Tibial artery (tissue), 4 donors: ENCODE measurements around the gene DYSF.

Experiments
- DNase-seq, 2 donors: peaks; one replicate each; pipeline ENCODE4 v3.0.0-alpha.2; 2019
- H3K27ac ChIP-seq, 2 donors: fragments of 200-600 bp; sonication (generic) in 1 of 2; 1 replicate in 1 of 2; 2 replicates in 1 of 2; pipeline ENCODE4 v1.5.1; 2018 to 2019; ENCODE audit warnings: mild to moderate bottlenecking in 1 of 2
- H3K27me3 ChIP-seq, 2 donors: fragments of 200-600 bp; sonication (generic) in 1 of 2; one replicate each; pipeline versions ENCODE4 v1.5.1 to v1.6.0; 2016 to 2019
- H3K36me3 ChIP-seq, 3 donors: fragments of 200-600 bp; sonication (generic) in 2 of 3; one replicate each; pipeline ENCODE4 v1.5.1; 2016 to 2019; ENCODE audit warnings: mild to moderate bottlenecking in 2 of 3
- H3K4me1 ChIP-seq, 4 donors: fragments of 200-600 bp; sonication (generic) in 2 of 4; 1 replicate in 3 of 4; 2 replicates in 1 of 4; pipeline ENCODE4 v1.5.1; 2016 to 2019
- H3K4me3 ChIP-seq, 2 donors: fragments of 200-600 bp; sonication (generic) in 1 of 2; 1 replicate in 1 of 2; 2 replicates in 1 of 2; pipeline ENCODE4 v1.5.1; 2018 to 2019; ENCODE audit warnings: mild to moderate bottlenecking in 2 of 2
- H3K9me3 ChIP-seq, 3 donors: fragments of 200-600 bp; sonication (generic) in 1 of 3; one replicate each; pipeline ENCODE4 v1.5.1; 2016 to 2019
- intact Hi-C: fragments of 100-400 bp; cut with DNase I; formaldehyde crosslinking; loops from one replicate; pipeline ENCODE4 v1.15.0; 2023; ENCODE audit warnings: low total_unique reads
- TF ChIP-seq, protein P1 (sequence below), 2 experiments: fragments of 200-600 bp in 1 of 2; fragments of 450-650 bp in 1 of 2; IDR thresholded peaks; one replicate each; pipeline ENCODE4 v1.5.1; 2017 to 2019; ENCODE audit warnings: antibody characterized with exemption in 2 of 2, mild to moderate bottlenecking in 1 of 2, moderate library complexity in 1 of 2

The DYSF gene

DNA sequence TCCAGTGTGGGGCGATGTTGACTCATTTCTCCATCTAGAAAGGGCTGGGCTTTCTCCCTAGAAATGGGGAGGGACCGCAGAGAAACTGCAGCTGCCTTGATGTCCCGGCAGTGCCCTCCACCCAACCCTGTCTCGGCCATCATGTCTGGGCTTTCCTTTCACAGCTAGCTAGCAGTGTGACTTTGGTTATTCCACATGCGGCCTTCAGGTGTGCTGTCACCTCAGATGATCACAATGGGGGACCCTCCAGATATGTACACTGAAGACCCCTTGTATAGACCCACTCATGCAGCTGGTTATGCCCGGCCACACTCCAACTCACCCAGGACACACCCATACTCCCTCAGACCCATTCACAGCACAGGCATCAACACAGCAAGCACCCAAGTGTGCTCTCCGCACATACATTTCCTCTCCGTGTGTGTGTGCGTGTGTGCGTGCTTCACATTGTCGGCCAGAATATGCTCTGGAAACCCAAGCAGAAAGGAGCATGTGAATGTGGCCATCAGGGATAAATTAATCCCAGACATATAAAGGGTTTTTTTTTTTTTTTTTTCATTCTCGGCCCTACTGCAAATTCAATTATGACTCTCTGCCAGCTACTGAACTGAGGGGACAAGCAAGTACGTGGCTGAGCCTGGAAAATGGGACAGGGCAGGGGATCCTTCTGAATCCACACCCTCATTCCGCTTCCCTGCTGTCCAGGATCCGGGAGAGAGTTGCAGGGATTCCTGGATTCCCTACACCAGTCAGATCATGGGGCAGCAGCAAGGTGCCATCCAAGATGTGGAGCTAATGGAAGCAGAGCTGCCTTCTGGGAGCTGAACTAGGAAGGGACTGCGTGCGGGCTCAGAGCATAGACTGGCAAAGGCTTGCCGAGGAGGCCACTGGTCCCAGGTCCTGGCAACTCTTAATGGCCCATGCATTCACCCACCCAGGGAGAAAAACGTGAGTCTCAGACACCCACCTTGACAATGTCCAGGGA, 240.2 kb downstream of the DYSF start:
- Histone ChIP-seq H3K4me3 (no peak overlapping the region), H3K9me3 (no peaks in the 10 kb centered on the region), H3K27me3 (no peaks in the 10 kb centered on the region), H3K36me3 (no peaks in the 10 kb centered on the region), H3K4me1 (peaks cover 0 to 26% (median 5%) of the 10 kb centered on the region in 4 donors), H3K27ac (no peak overlapping the region)
- intact Hi-C loops = loop anchor here (10.0 kb wide), 1 partner anchor 451 kb away; the partner anchor contains the start of gene CYP26B1
- TF ChIP-seq, protein P1, sequence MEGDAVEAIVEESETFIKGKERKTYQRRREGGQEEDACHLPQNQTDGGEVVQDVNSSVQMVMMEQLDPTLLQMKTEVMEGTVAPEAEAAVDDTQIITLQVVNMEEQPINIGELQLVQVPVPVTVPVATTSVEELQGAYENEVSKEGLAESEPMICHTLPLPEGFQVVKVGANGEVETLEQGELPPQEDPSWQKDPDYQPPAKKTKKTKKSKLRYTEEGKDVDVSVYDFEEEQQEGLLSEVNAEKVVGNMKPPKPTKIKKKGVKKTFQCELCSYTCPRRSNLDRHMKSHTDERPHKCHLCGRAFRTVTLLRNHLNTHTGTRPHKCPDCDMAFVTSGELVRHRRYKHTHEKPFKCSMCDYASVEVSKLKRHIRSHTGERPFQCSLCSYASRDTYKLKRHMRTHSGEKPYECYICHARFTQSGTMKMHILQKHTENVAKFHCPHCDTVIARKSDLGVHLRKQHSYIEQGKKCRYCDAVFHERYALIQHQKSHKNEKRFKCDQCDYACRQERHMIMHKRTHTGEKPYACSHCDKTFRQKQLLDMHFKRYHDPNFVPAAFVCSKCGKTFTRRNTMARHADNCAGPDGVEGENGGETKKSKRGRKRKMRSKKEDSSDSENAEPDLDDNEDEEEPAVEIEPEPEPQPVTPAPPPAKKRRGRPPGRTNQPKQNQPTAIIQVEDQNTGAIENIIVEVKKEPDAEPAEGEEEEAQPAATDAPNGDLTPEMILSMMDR (IDR thresholded peaks at IDR 0.05) = no peak
- DNase-seq = peak in 1 of 2 donors; percentile 51

DNA sequence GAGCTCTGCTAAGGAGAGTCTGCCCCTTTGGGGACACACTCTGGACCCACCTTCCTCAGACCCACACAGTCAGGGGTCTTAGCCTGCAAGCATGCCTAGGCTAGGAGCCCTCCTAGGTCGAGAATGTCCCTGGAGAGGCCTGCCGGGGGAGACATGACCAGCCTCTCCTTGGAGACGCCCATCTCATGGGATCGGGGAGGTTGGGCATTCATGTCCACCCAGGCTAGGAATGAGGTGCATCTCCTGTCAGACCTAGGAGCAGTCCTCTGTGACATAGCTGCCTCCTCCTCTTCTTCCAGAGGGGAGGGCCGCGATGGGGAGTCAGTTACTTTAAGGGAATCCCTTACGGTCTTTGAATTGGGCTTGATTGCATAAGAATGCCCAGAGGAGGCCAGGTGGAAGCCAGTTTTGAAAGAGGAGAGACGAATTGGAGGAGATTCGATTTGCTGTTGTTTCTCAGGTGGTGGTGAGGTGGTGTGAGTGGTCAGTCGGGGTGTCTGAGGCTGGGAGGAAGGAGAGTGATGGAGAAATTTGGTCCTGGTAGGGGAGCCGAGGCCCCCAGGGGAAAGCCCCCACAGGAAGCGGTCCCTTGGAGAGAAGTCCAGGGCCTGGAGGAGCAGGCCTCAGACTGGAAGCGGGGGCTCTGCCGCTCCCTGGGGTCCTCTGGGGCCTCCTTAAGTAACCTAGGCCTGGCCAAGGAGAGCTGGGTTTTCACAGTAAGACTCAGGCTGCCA, 241.3 kb downstream of the DYSF start:
- TF ChIP-seq, protein P1 (IDR thresholded peaks at IDR 0.05) = no peak
- no peaks in the 10 kb centered on the region for H3K27me3 ChIP-seq
- intact Hi-C loops = loop anchor here (10.0 kb wide), 1 partner anchor 450 kb away; the partner anchor contains the start of gene CYP26B1
- H3K9me3 ChIP-seq = no peaks in the 10 kb centered on the region
- H3K4me3 ChIP-seq = no peak overlapping the region
- peaks cover 0 to 26% (median 6%) of the 10 kb centered on the region in 4 donors for H3K4me1 ChIP-seq
- H3K36me3 ChIP-seq = no peaks in the 10 kb centered on the region
- peak in 1 of 2 donors; percentile 55 for DNase-seq
- no peak overlapping the region for H3K27ac ChIP-seq

DNA sequence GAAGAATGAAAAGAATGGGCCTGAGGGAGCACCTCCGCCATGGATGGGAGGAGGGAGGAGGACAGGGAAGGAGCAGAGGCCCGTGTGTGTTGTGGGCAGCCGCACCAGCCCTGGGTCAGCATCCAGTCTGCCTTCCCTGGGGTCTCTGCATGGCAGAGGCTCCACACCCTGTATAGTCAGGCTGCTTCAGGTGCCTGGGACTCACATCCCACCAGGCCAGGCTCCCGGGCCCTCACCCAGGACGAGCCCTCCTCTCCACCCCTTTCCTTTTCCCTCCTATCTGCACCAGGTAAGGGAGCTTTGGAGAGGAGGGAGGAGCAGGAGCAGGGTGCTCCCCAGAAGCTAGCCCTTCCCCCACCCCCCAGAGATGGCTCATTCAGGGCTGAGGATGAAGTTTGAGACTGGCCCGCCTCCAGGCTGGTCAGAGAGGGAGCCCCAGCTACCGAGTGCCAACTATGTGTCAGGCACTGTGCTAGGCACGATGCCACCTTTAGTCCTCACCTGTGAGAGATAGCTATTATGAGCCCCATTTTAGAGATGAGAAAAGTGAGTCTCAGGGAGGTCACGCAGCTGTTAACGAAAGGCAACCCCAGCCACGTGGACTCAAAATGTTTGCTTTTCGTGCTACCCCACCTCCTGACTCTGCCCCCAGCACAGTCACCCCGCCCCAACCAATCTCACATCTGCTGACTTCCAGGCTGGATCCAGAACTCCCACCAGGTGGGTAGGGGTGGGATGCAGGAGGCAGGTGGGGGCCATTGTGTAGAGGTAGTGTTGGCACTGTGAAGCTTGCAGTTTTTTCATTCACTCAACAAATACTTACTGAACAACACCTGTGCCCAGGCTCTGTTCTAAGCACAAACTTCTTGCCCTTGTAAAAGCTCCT, 242.1 kb downstream of the DYSF start:
- Histone ChIP-seq H3K9me3 (no peaks in the 10 kb centered on the region), H3K27me3 (no peaks in the 10 kb centered on the region), H3K27ac (no peak overlapping the region), H3K36me3 (no peaks in the 10 kb centered on the region), H3K4me3 (no peak overlapping the region), H3K4me1 (peaks cover 2 to 34% (median 13%) of the 10 kb centered on the region in 4 donors)
- peak in 1 of 2 donors; percentile 47 for DNase-seq
- TF ChIP-seq, protein P1 (IDR thresholded peaks at IDR 0.05) = no peak
- intact Hi-C loops = loop anchor here (10.0 kb wide), 1 partner anchor 449 kb away; the partner anchor contains the start of gene CYP26B1

DNA sequence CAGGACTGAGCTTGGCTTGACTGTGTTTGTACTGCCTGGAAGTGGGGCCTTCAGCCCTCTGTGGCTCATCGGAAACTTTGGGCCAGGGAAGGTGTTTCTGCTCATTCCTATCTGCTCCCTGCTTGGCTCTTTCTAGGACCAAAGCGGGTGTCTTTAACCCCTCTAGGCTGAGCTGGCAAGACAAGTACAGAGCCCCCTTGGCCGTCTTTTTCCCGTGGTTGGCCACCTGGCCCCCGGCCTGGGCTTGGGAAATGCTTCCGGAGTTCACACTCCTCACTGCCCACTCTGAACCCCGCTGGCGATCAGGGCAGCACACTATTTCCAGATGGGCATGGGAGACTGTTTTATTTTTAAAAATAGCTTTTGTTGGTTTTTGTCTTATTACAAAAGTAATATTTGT, 243.0 kb downstream of the DYSF start:
- peak in 1 of 2 donors; percentile 61 for DNase-seq
- Histone ChIP-seq H3K4me1 (peaks cover 11 to 43% (median 22%) of the 10 kb centered on the region in 4 donors), H3K27me3 (no peaks in the 10 kb centered on the region), H3K27ac (no peak overlapping the region), H3K36me3 (no peaks in the 10 kb centered on the region), H3K4me3 (no peak overlapping the region), H3K9me3 (no peaks in the 10 kb centered on the region)
- TF ChIP-seq, protein P1 (IDR thresholded peaks at IDR 0.05) = no peak
- intact Hi-C loops = loop anchor here (10.0 kb wide), 1 partner anchor 448 kb away; the partner anchor contains the start of gene CYP26B1
